Loucy (cell line): ENCODE data around the gene LCA5L.

Source experiments
- CTCF ChIP-seq: fragments of 200-600 bp; sonication (generic); conservative IDR thresholded peaks from 2 replicates; pipeline ENCODE4 v1.5.1; 2014; ENCODE audit warnings: mild to moderate bottlenecking, antibody characterized with exemption, low read length
- EZH2phosphoT487 ChIP-seq: fragments of 200-600 bp; IDR thresholded peaks from 2 replicates; pipeline ENCODE4 v1.6.1; 2018; ENCODE audit warnings: antibody characterized with exemption, mild to moderate bottlenecking, moderate library complexity, borderline replicate concordance

- no peak for TF ChIP-seq CTCF
- no peak for TF ChIP-seq EZH2phosphoT487
Measured at GRCh38 chr21:39387461-39388037, 58.0 kb downstream of the LCA5L start.
